ENCODE results near the gene HMGB4. TPM values are rescaled to one million over a fixed set of nuclear protein-coding genes. Genes with fewer than 3 reads are reported as not detected.

The HMGB4 gene
- total and polyA plus RNA-seq, 12 donors, result not detected

- peaks cover 0 to 19% (median 7%) of the 10 kb centered on the region in 7 donors for H3K27me3 ChIP-seq
- WGBS, 2 donors, result 78 to 80% methylated on average over 10 of the region's 10 CpGs
Measured at GRCh38 chr1:33819290-33819912, 44.5 kb upstream of the HMGB4 start.

GRCh38 chr1:33819913-33820311 is 44.0 kb upstream of the HMGB4 start:
- intact Hi-C loops (cut with DNase I), result no loop called here
- WGBS, 2 donors, result 75% methylated on average over 7 of the region's 7 CpGs
- no peaks in the 10 kb centered on the region for H3K36me3 ChIP-seq
- ATAC-seq (no peak), DNase-seq (no peak)
- H3K4me3 ChIP-seq, result no peak overlapping the region
- H3K27ac ChIP-seq, result no peak overlapping the region
- TF ChIP-seq CTCF (IDR thresholded peaks at IDR 0.05), result no peak
- H3K27me3 ChIP-seq, result peaks cover 0 to 19% (median 4%) of the 10 kb centered on the region in 7 donors
- H3K9me3 ChIP-seq, result no peaks in the 10 kb centered on the region
- H3K4me1 ChIP-seq, result no peaks in the 10 kb centered on the region

More at GRCh38 chr1:33819290-33819912, 44.5 kb upstream of the HMGB4 start:
- no peak overlapping the region for H3K4me3 ChIP-seq
- no peaks in the 10 kb centered on the region for H3K36me3 ChIP-seq
- no peak for DNase-seq
- no peaks in the 10 kb centered on the region for H3K9me3 ChIP-seq
- H3K27ac ChIP-seq, result no peak overlapping the region
- no peak for TF ChIP-seq CTCF (IDR thresholded peaks at IDR 0.05)
- H3K4me1 ChIP-seq, result no peaks in the 10 kb centered on the region
- no peak for ATAC-seq
- intact Hi-C loops (cut with DNase I), result no loop called here

GRCh38 chr1:33820804-33821203 is 43.1 kb upstream of the HMGB4 start:
- no peak for ATAC-seq
- no peaks in the 10 kb centered on the region for H3K36me3 ChIP-seq
- H3K27ac ChIP-seq, result no peak overlapping the region
- no peak for DNase-seq
- no peaks in the 10 kb centered on the region for H3K9me3 ChIP-seq
- no peaks in the 10 kb centered on the region for H3K4me1 ChIP-seq
- intact Hi-C loops (cut with DNase I), result no loop called here
- TF ChIP-seq CTCF (IDR thresholded peaks at IDR 0.05), result no peak
- WGBS, 2 donors, result 74% methylated on average over 5 of the region's 5 CpGs
- H3K27me3 ChIP-seq, result peaks cover 0 to 19% (median 4%) of the 10 kb centered on the region in 7 donors
- H3K4me3 ChIP-seq, result no peak overlapping the region

GRCh38 chr1:33821291-33821690 is 42.6 kb upstream of the HMGB4 start:
- Histone ChIP-seq H3K4me3 (no peak overlapping the region), H3K4me1 (no peaks in the 10 kb centered on the region), H3K36me3 (no peaks in the 10 kb centered on the region), H3K27ac (no peak overlapping the region), H3K27me3 (peaks cover 0 to 19% (median 4%) of the 10 kb centered on the region in 7 donors), H3K9me3 (no peaks in the 10 kb centered on the region)
- no peak for TF ChIP-seq CTCF (IDR thresholded peaks at IDR 0.05)
- 84 to 90% methylated on average over 6 of the region's 6 CpGs for WGBS, 2 donors
- ATAC-seq (no peak), DNase-seq (no peak)
- intact Hi-C loops (cut with DNase I), result no loop called here

Data from heart right ventricle (tissue), 16 donors.